Measurements from ENCODE around the gene CBX1. TPM values are rescaled to one million over a fixed set of nuclear protein-coding genes. Genes with fewer than 3 reads are reported as not detected.
"Not testable (repeated sequence)": the region's sequence is repeated elsewhere in the genome, so short reads cannot be mapped to it uniquely, and the experiment has no call there.

Gene CBX1
- total and polyA plus RNA-seq, 2 donors (not counting 3 experiments of a cell fraction or from before 2014, with no cell fraction given) = 20.4 to 95.2 TPM

- H3K4me2 ChIP-seq (ENCODE audit: insufficient read depth, low read length); H3K4me1 ChIP-seq (ENCODE audit: control insufficient read depth, extremely low read depth, insufficient read depth, low read length); H3K9me1 ChIP-seq (replicated peaks; ENCODE audit: control insufficient read depth, extremely low read depth, insufficient read depth, low read length); POLR2A ChIA-PET; dilution Hi-C loops (cut with MboI; ENCODE audit: extremely low pct_ligation_motif_present, low sequenced_read_pairs); H3K9ac ChIP-seq (replicated peaks; ENCODE audit: extremely low read depth, insufficient read depth, low read length); H4K20me1 ChIP-seq (replicated peaks; ENCODE audit: control insufficient read depth, extremely low read depth, insufficient read depth, low read length); BruUV-seq (replicated peaks); H2AFZ ChIP-seq (ENCODE audit: low read depth, low read length); H3K4me3 ChIP-seq (replicated peaks in 1 of 3; ENCODE audit: insufficient read depth in 1 of 3, low read depth in 1 of 3, low read length in 3 of 3); intact Hi-C loops (cut with micrococcal nuclease); DNase-seq (ENCODE audit: low read depth, low spot score); H3K9me3 ChIP-seq (replicated peaks; ENCODE audit: control insufficient read depth, insufficient read depth, low read length); H3K79me2 ChIP-seq (ENCODE audit: control insufficient read depth, insufficient read depth, low read length); H3K27ac ChIP-seq (ENCODE audit: insufficient read depth, low read depth, low read length); FAIRE-seq; H3K27me3 ChIP-seq (ENCODE audit: control insufficient read depth in 2 of 2, insufficient read depth in 2 of 2, low read length in 2 of 2): not testable (repeated sequence)
- CTCF ChIA-PET = interaction anchor here (0.6 to 11.5 kb wide), 6 partner anchors 11 to 59 kb away, joined by 3 to 210 read pairs (median 11); partner anchors contain the start of gene NFE2L1
- peaks cover 11 to 14% of the 10 kb centered on the region in 2 experiments for H3K36me3 ChIP-seq (ENCODE audit: control insufficient read depth in 2 of 2, extremely low read depth in 1 of 2, insufficient read depth in 2 of 2, low read length in 2 of 2)
These were observed 28.5 kb downstream of the CBX1 start for GRCh38 chr17:48072811-48073210.

- no peaks in the 10 kb centered on the region for H3K27me3 ChIP-seq (ENCODE audit: control insufficient read depth in 2 of 2, insufficient read depth in 2 of 2, low read length in 2 of 2)
- no peak overlapping the region for H3K4me2 ChIP-seq (ENCODE audit: insufficient read depth, low read length)
- TF ChIP-seq JUN (IDR thresholded peaks at IDR 0.05; ENCODE audit: borderline replicate concordance, insufficient read depth, insufficient read length, low read depth) = no peak
- TF ChIP-seq POLR2A (IDR thresholded peaks at IDR 0.05; ENCODE audit: low read depth, low read length) = no peak
- no peak for TF ChIP-seq GATA2 (IDR thresholded peaks at IDR 0.05; ENCODE audit: insufficient read depth, insufficient read length, low read depth, low read length)
- no peak for TF ChIP-seq MAX (IDR thresholded peaks at IDR 0.05; ENCODE audit: insufficient read depth, insufficient read length)
- no peak for TF ChIP-seq FOS (IDR thresholded peaks at IDR 0.05; ENCODE audit: borderline replicate concordance, insufficient read depth, low read length)
- no peak for TF ChIP-seq MYC (IDR thresholded peaks at IDR 0.05; ENCODE audit: low read depth, low read length)
- TF ChIP-seq CTCF (IDR thresholded peaks at IDR 0.05; ENCODE audit: extremely low read depth in 1 of 2, insufficient read depth in 1 of 2, low read depth in 1 of 2, low read length in 2 of 2) = no peak
- TF ChIP-seq POLR2AphosphoS5 (IDR thresholded peaks at IDR 0.05; ENCODE audit: insufficient read depth, low read depth, low read length) = no peak
- no peak for TF ChIP-seq EZH2 (IDR thresholded peaks at IDR 0.05; ENCODE audit: borderline replicate concordance, low read depth, low read length, severe bottlenecking)
- dilution Hi-C loops (cut with MboI; ENCODE audit: extremely low pct_ligation_motif_present, low sequenced_read_pairs) (no loop called here), intact Hi-C loops (cut with micrococcal nuclease) (no loop called here)
- POLR2A ChIA-PET = no interaction called here
- no peaks in the 10 kb centered on the region for H3K9me3 ChIP-seq (replicated peaks; ENCODE audit: control insufficient read depth, insufficient read depth, low read length)
- no peak overlapping the region for H3K27ac ChIP-seq (ENCODE audit: insufficient read depth, low read depth, low read length)
- H3K4me1 ChIP-seq (ENCODE audit: control insufficient read depth, extremely low read depth, insufficient read depth, low read length) = peaks cover 5% of the 10 kb centered on the region
- H3K4me3 ChIP-seq (replicated peaks in 1 of 3; ENCODE audit: insufficient read depth in 1 of 3, low read depth in 1 of 3, low read length in 3 of 3) = no peak overlapping the region
- H4K20me1 ChIP-seq (replicated peaks; ENCODE audit: control insufficient read depth, extremely low read depth, insufficient read depth, low read length) = peaks cover 2% of the 10 kb centered on the region
- no peaks in the 10 kb centered on the region for H3K9me1 ChIP-seq (replicated peaks; ENCODE audit: control insufficient read depth, extremely low read depth, insufficient read depth, low read length)
- H3K36me3 ChIP-seq (ENCODE audit: control insufficient read depth in 2 of 2, extremely low read depth in 1 of 2, insufficient read depth in 2 of 2, low read length in 2 of 2) = peaks cover 10 to 14% of the 10 kb centered on the region in 2 experiments
- no peak overlapping the region for H2AFZ ChIP-seq (ENCODE audit: low read depth, low read length)
- no peak for FAIRE-seq
- BruUV-seq (replicated peaks) = no TSS peak
- CTCF ChIA-PET = interaction anchor here (0.7 to 11.5 kb wide), 3 partner anchors 15 to 43 kb away, joined by 4 to 210 read pairs (median 4); no protein-coding TSS in a partner anchor
- no peak for DNase-seq (ENCODE audit: low read depth, low spot score)
- H3K9ac ChIP-seq (replicated peaks; ENCODE audit: extremely low read depth, insufficient read depth, low read length) = no peak overlapping the region
- no peaks in the 10 kb centered on the region for H3K79me2 ChIP-seq (ENCODE audit: control insufficient read depth, insufficient read depth, low read length)
These were observed 29.6 kb downstream of the CBX1 start for GRCh38 chr17:48071654-48072053.
